Measurements from ENCODE around the gene LAPTM4A.

Gene LAPTM4A

DNA sequence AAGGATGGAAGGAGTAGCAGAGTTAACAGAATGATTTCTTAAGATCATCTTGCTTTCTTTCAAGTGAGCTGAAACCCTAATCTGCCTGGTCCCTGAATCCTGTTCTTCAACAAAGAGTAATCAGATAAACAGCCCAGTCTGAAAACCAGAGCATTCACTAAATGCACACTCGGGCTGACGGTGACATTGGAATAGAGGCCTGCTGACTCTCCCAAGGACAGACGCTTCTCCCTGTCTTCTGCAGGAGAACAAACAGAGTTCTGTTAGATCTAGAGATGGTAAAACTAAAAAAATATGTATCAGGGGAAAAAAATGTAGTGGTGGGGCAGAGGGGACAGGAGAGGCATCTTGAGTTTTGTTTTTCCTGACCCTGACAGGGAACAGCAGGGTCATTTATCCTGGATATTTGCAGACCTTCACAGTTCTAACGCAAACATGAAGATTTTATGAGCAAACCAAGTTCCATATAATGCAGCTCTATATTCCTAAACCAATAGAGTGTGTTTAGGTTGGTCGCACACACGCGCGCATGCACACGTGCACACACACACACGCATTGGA lies 46.3 kb downstream of the LAPTM4A start:
- no peak overlapping the region for H2BK5ac ChIP-seq (ENCODE audit: low read length)
- peaks cover 3% of the 10 kb centered on the region for H3K4me1 ChIP-seq (ENCODE audit: control insufficient read depth, low read depth, low read length)
- no peak for DNase-seq
- no CpG with 5 or more reads among the region's 10 CpGs for WGBS (ENCODE audit: extremely low coverage, insufficient coverage, low lambda C conversion rate)
- no peak overlapping the region for H3K4me3 ChIP-seq (ENCODE audit: low read length)
- no peak overlapping the region for H3K56ac ChIP-seq (ENCODE audit: low read length)
- H3K18ac ChIP-seq (ENCODE audit: low read length) = no peak overlapping the region
- no peak overlapping the region for H2BK15ac ChIP-seq (replicated peaks; ENCODE audit: low read depth)
- H2AK5ac ChIP-seq (ENCODE audit: low read length) = no peak overlapping the region
- H3K23ac ChIP-seq (ENCODE audit: low read length) = no peak overlapping the region
- peaks cover 1% of the 10 kb centered on the region for H3K36me3 ChIP-seq (ENCODE audit: control insufficient read depth, insufficient read depth, low read length)
- H4K5ac ChIP-seq (ENCODE audit: low read length) = no peak overlapping the region
- no peak overlapping the region for H2BK120ac ChIP-seq (ENCODE audit: low read depth, low read length)
- no peak overlapping the region for H3K4ac ChIP-seq (ENCODE audit: low read depth, low read length)
- no peaks in the 10 kb centered on the region for H3K27me3 ChIP-seq (ENCODE audit: insufficient read depth, low read length, poor library complexity)
- peaks cover 4% of the 10 kb centered on the region for H3K79me1 ChIP-seq (ENCODE audit: low read length)
- H3K9ac ChIP-seq (ENCODE audit: low read length) = no peak overlapping the region
- H3K79me2 ChIP-seq (ENCODE audit: control insufficient read depth, insufficient read depth, low read length) = no peaks in the 10 kb centered on the region
- no peak overlapping the region for H4K8ac ChIP-seq (ENCODE audit: low read depth, low read length)
- no peak overlapping the region for H3K27ac ChIP-seq (ENCODE audit: low read depth, low read length)
- no peak overlapping the region for H3K4me2 ChIP-seq (ENCODE audit: low read length)

DNA sequence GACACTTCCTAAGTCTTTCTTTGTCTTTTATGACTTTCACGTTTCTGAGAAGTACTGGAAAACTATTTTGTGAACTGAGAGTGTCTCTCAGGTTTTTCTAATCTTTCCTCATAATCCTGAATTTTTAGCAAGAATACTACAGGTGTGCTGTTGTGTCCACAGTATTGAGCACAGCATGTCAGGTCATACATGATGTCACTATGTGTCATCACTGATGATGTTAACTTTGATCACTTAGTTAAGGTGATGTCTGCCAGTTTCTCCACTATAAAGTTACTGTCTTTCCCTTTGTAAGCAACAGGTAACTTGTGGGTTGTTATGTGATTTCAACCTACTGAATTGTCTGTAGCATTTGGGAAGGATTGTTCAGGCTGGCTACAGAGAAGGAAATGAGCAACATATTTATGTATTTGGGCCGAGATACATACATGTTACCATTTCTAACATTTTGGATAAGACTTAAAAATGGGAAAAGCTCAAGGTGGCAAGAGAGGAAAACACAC lies 50.0 kb downstream of the LAPTM4A start:
- Histone ChIP-seq H3K23ac (ENCODE audit: low read length) (no peak overlapping the region), H2BK120ac (ENCODE audit: low read depth, low read length) (no peak overlapping the region), H3K27me3 (ENCODE audit: insufficient read depth, low read length, poor library complexity) (no peaks in the 10 kb centered on the region), H3K9ac (ENCODE audit: low read length) (no peak overlapping the region), H3K18ac (ENCODE audit: low read length) (no peak overlapping the region), H3K4me2 (ENCODE audit: low read length) (no peak overlapping the region), H3K4me1 (ENCODE audit: control insufficient read depth, low read depth, low read length) (no peaks in the 10 kb centered on the region), H3K4ac (ENCODE audit: low read depth, low read length) (no peak overlapping the region), H4K5ac (ENCODE audit: low read length) (no peak overlapping the region), H3K36me3 (ENCODE audit: control insufficient read depth, insufficient read depth, low read length) (peaks cover 1% of the 10 kb centered on the region), H2AK5ac (ENCODE audit: low read length) (no peak overlapping the region), H3K4me3 (ENCODE audit: low read length) (no peak overlapping the region), H2BK15ac (replicated peaks; ENCODE audit: low read depth) (no peak overlapping the region), H3K79me2 (ENCODE audit: control insufficient read depth, insufficient read depth, low read length) (no peaks in the 10 kb centered on the region), H3K79me1 (ENCODE audit: low read length) (peaks cover 3% of the 10 kb centered on the region), H2BK5ac (ENCODE audit: low read length) (no peak overlapping the region), H4K8ac (ENCODE audit: low read depth, low read length) (no peak overlapping the region), H3K56ac (ENCODE audit: low read length) (no peak overlapping the region), H3K27ac (ENCODE audit: low read depth, low read length) (no peak overlapping the region)
- no CpG with 5 or more reads among the region's 2 CpGs for WGBS (ENCODE audit: extremely low coverage, insufficient coverage, low lambda C conversion rate)
- no peak for DNase-seq

DNA sequence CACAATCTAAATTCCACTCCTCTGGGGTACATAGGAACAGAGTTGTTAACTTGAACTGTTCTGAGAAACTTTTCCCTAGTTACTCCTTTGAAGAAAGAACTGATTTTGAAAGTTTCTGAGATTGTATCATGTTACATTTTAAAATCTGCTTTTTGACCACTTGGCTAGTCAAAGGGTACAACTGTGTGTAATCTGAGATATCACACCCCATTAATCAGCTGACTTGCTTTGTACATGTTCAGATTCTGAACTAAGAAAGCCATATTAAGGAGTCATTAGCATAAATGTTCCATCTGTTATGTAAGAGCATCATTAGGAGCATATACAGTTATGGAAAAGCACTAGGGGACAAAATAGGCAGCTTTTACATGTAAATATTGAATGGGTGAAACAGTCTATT lies 57.7 kb downstream of the LAPTM4A start:
- no peak for DNase-seq
- Histone ChIP-seq H4K8ac (ENCODE audit: low read depth, low read length) (no peak overlapping the region), H3K36me3 (ENCODE audit: control insufficient read depth, insufficient read depth, low read length) (no peaks in the 10 kb centered on the region), H3K4me2 (ENCODE audit: low read length) (no peak overlapping the region), H3K79me1 (ENCODE audit: low read length) (no peaks in the 10 kb centered on the region), H3K27me3 (ENCODE audit: insufficient read depth, low read length, poor library complexity) (no peaks in the 10 kb centered on the region), H2BK120ac (ENCODE audit: low read depth, low read length) (no peak overlapping the region), H3K23ac (ENCODE audit: low read length) (no peak overlapping the region), H2BK5ac (ENCODE audit: low read length) (no peak overlapping the region), H3K9ac (ENCODE audit: low read length) (no peak overlapping the region), H3K4me3 (ENCODE audit: low read length) (no peak overlapping the region), H3K27ac (ENCODE audit: low read depth, low read length) (no peak overlapping the region), H3K4ac (ENCODE audit: low read depth, low read length) (no peak overlapping the region), H3K56ac (ENCODE audit: low read length) (no peak overlapping the region), H3K18ac (ENCODE audit: low read length) (no peak overlapping the region), H2BK15ac (replicated peaks; ENCODE audit: low read depth) (no peak overlapping the region), H3K4me1 (ENCODE audit: control insufficient read depth, low read depth, low read length) (no peaks in the 10 kb centered on the region), H4K5ac (ENCODE audit: low read length) (no peak overlapping the region), H2AK5ac (ENCODE audit: low read length) (no peak overlapping the region), H3K79me2 (ENCODE audit: control insufficient read depth, insufficient read depth, low read length) (peaks cover 3% of the 10 kb centered on the region)

DNA sequence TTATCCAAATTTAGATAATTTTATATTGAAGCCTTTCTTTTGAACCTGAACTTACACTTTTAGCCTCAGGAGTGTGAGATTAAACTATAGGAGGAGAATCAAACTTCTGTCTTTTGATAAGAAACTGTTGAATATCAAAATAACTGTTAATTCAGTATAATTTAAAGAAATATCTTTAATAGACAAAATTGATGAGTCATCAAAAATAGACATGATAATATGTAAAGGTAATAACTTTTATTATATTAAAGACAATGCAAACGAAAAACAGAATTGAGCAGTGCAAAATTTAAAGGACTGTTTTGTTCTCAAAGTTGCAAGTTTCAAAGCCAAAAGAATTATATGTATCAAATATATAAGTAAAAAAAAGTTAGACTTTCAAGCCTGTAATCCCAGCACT lies 59.5 kb downstream of the LAPTM4A start:
- DNase-seq = no peak
- H3K23ac ChIP-seq (ENCODE audit: low read length) = no peak overlapping the region
- no CpG with 5 or more reads among the region's 1 CpG for WGBS (ENCODE audit: extremely low coverage, insufficient coverage, low lambda C conversion rate)

DNA sequence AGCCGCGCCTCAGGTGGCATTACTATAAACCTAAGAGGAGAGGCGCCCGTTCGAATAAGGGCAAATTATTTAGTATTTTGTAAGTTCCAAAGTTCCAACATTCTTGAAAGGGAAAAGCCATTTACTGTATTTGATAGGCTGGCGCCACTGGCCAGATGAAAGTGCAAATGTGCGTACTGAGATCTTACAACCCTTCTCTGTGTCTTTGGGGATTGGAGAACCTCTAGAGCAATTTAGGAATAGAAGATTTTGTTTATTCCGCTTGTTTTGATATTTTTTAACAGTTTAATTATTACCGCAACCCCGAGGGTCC lies 61.1 kb downstream of the LAPTM4A start:
- no peak for DNase-seq
- no peak overlapping the region for H2BK120ac ChIP-seq (ENCODE audit: low read depth, low read length)
- WGBS (ENCODE audit: extremely low coverage, insufficient coverage, low lambda C conversion rate) = no CpG with 5 or more reads among the region's 10 CpGs

More for the DNA sequence above, 59.5 kb downstream of the LAPTM4A start:
- Histone ChIP-seq H4K5ac (ENCODE audit: low read length) (no peak overlapping the region), H2AK5ac (ENCODE audit: low read length) (no peak overlapping the region), H3K4me1 (ENCODE audit: control insufficient read depth, low read depth, low read length) (no peaks in the 10 kb centered on the region), H3K9ac (ENCODE audit: low read length) (no peak overlapping the region), H4K8ac (ENCODE audit: low read depth, low read length) (no peak overlapping the region), H3K56ac (ENCODE audit: low read length) (no peak overlapping the region), H3K27ac (ENCODE audit: low read depth, low read length) (no peak overlapping the region), H3K27me3 (ENCODE audit: insufficient read depth, low read length, poor library complexity) (no peaks in the 10 kb centered on the region), H3K36me3 (ENCODE audit: control insufficient read depth, insufficient read depth, low read length) (no peaks in the 10 kb centered on the region), H2BK5ac (ENCODE audit: low read length) (no peak overlapping the region), H3K79me2 (ENCODE audit: control insufficient read depth, insufficient read depth, low read length) (peaks cover 3% of the 10 kb centered on the region), H3K4me2 (ENCODE audit: low read length) (no peak overlapping the region), H3K4ac (ENCODE audit: low read depth, low read length) (no peak overlapping the region), H3K4me3 (ENCODE audit: low read length) (no peak overlapping the region), H3K79me1 (ENCODE audit: low read length) (no peaks in the 10 kb centered on the region), H2BK120ac (ENCODE audit: low read depth, low read length) (no peak overlapping the region), H3K18ac (ENCODE audit: low read length) (no peak overlapping the region), H2BK15ac (replicated peaks; ENCODE audit: low read depth) (no peak overlapping the region)

More for the DNA sequence above, 61.1 kb downstream of the LAPTM4A start:
- Histone ChIP-seq H2BK5ac (ENCODE audit: low read length) (no peak overlapping the region), H3K4ac (ENCODE audit: low read depth, low read length) (peak overlapping the region; percentile 11), H2AK5ac (ENCODE audit: low read length) (no peak overlapping the region), H3K9ac (ENCODE audit: low read length) (peak overlapping the region; percentile 75), H3K27me3 (ENCODE audit: insufficient read depth, low read length, poor library complexity) (no peaks in the 10 kb centered on the region), H3K4me2 (ENCODE audit: low read length) (peak overlapping the region; percentile 56), H3K4me1 (ENCODE audit: control insufficient read depth, low read depth, low read length) (no peaks in the 10 kb centered on the region), H4K5ac (ENCODE audit: low read length) (no peak overlapping the region), H3K4me3 (ENCODE audit: low read length) (peak overlapping the region; percentile 49), H3K23ac (ENCODE audit: low read length) (no peak overlapping the region), H4K8ac (ENCODE audit: low read depth, low read length) (no peak overlapping the region), H3K79me2 (ENCODE audit: control insufficient read depth, insufficient read depth, low read length) (peaks cover 5% of the 10 kb centered on the region), H3K56ac (ENCODE audit: low read length) (peak overlapping the region; percentile 93), H2BK15ac (replicated peaks; ENCODE audit: low read depth) (no peak overlapping the region), H3K79me1 (ENCODE audit: low read length) (no peaks in the 10 kb centered on the region), H3K27ac (ENCODE audit: low read depth, low read length) (peak overlapping the region; percentile 39), H3K36me3 (ENCODE audit: control insufficient read depth, insufficient read depth, low read length) (no peaks in the 10 kb centered on the region), H3K18ac (ENCODE audit: low read length) (no peak overlapping the region)

Data from mesendoderm (in vitro differentiated cells).